Measurements from ENCODE around the gene BMP10. TPM values are rescaled to one million over a fixed set of nuclear protein-coding genes. Genes with fewer than 3 reads are reported as not detected.
A peak's percentile ranks its signal among the peaks of the same experiment; 100 is the strongest.

Gene BMP10
- total RNA-seq, 4 donors from 2014 or later = not detected

DNA sequence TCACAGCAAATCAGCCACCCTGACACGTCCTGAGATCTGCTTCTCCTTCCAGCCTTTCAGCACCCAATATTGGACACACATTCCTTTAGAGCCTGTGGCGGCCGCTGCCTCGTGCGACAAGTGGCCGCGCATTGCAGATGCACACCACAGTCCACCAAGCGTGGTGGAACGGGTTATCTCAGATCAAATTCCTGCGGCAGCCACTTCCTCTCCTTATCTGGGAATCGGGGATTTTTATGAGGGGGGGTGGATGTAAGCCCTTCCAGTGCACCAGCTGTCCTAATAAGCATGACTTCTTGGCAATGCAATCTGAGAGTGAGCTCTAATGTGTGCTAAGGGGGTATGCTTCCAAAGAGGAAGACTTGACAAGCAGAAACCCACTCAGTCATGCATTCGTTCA is 18.3 kb upstream of the BMP10 start:
- Histone ChIP-seq H3K36me3 (no peaks in the 10 kb centered on the region), H3K4me3 (replicated peaks in 1 of 3) (no peak overlapping the region), H3K27me3 (no peaks in the 10 kb centered on the region), H3K4me1 (no peaks in the 10 kb centered on the region), H3K9me3 (no peaks in the 10 kb centered on the region), H3K27ac (no peak overlapping the region)
- TF ChIP-seq, protein P1, sequence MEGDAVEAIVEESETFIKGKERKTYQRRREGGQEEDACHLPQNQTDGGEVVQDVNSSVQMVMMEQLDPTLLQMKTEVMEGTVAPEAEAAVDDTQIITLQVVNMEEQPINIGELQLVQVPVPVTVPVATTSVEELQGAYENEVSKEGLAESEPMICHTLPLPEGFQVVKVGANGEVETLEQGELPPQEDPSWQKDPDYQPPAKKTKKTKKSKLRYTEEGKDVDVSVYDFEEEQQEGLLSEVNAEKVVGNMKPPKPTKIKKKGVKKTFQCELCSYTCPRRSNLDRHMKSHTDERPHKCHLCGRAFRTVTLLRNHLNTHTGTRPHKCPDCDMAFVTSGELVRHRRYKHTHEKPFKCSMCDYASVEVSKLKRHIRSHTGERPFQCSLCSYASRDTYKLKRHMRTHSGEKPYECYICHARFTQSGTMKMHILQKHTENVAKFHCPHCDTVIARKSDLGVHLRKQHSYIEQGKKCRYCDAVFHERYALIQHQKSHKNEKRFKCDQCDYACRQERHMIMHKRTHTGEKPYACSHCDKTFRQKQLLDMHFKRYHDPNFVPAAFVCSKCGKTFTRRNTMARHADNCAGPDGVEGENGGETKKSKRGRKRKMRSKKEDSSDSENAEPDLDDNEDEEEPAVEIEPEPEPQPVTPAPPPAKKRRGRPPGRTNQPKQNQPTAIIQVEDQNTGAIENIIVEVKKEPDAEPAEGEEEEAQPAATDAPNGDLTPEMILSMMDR (IDR thresholded peaks at IDR 0.05) = no peak
- TF ChIP-seq POLR2A (IDR thresholded peaks at IDR 0.05) = no peak
- DNase-seq = peak in 1 of 2 donors; percentile 61
- WGBS, 2 donors = 61 to 84% methylated on average over 12 of the region's 12 CpGs
- intact Hi-C loops (cut with DNase I) = no loop called here

DNA sequence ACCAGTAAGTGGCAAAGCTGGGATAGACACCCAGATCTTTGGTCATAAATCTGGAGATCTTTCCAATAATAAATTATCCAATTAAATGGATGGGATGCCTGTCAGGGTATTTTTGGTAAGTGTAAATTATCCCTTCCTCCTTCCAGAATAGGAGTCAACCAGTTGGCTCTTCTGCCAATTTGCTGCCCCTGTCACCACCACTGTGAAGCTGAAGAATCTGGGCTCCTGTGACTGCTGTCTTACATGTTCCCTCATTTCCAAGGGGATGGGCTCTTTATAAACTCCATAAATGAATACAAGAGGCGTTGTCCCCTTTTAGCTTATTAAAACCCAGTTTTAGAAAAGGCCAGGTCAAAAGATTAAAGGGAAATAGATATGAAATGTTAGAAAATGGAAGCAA is 17.8 kb upstream of the BMP10 start:
- no peak overlapping the region for H3K4me3 ChIP-seq (replicated peaks in 1 of 3)
- H3K27me3 ChIP-seq = no peaks in the 10 kb centered on the region
- intact Hi-C loops (cut with DNase I) = no loop called here
- WGBS, 2 donors = 93 to 94% methylated on average over 1 of the region's 1 CpG
- no peak for DNase-seq
- H3K9me3 ChIP-seq = no peaks in the 10 kb centered on the region
- TF ChIP-seq, protein P1 (IDR thresholded peaks at IDR 0.05) = no peak
- no peak for TF ChIP-seq POLR2A (IDR thresholded peaks at IDR 0.05)
- no peak overlapping the region for H3K27ac ChIP-seq
- no peaks in the 10 kb centered on the region for H3K36me3 ChIP-seq
- no peaks in the 10 kb centered on the region for H3K4me1 ChIP-seq

DNA sequence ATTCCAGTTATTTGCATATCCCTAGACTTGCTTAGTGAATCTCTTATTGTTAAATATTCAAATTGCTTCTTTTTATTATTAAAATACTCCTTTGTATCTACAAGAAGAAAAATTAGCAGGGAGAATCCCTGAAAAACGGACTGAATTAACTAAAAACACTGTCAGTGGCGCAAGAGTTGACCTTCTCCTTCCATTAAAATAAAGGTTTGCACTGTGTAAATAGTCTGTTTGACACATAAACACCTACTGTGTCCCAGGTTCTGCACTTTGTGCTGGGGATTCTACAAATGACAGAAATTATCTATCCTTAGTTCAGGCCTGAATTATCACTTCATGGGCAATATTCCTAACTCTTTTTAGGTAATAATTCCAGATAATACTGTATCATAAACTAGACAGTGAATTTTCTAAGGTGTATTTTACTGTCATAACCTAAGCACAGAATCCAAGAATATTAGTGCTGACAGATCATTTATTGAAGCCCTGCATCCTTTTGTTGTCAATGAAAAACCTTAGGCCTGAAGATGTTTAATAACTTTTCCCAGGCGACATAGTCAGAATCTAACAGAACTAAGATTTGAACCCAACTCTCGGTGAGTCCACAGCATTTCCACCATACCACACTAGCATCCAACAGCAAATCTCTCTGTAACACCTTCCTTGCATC is 17.0 kb upstream of the BMP10 start:
- Histone ChIP-seq H3K36me3 (no peaks in the 10 kb centered on the region), H3K27ac (no peak overlapping the region), H3K9me3 (no peaks in the 10 kb centered on the region), H3K4me1 (no peaks in the 10 kb centered on the region), H3K4me3 (replicated peaks in 1 of 3) (no peak overlapping the region), H3K27me3 (no peaks in the 10 kb centered on the region)
- TF ChIP-seq, protein P1 (IDR thresholded peaks at IDR 0.05) = no peak
- no peak for TF ChIP-seq POLR2A (IDR thresholded peaks at IDR 0.05)
- intact Hi-C loops (cut with DNase I) = no loop called here
- 90 to 95% methylated on average over 4 of the region's 4 CpGs for WGBS, 2 donors
- no peak for DNase-seq

DNA sequence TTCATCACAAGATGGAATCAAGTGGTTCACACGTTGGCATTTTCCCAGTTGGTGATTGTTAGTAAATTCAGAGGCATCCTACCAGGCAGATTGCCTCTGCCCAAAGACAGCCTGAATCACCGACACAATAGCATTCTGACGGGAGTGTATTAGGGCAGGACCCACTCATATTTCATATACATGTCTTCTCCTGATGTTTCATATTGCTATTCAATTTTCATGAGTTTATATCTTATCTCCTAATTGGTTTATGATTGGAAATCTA is 14.5 kb upstream of the BMP10 start:
- Histone ChIP-seq H3K27me3 (no peaks in the 10 kb centered on the region), H3K4me3 (replicated peaks in 1 of 3) (no peak overlapping the region), H3K9me3 (no peaks in the 10 kb centered on the region), H3K27ac (no peak overlapping the region), H3K36me3 (no peaks in the 10 kb centered on the region), H3K4me1 (no peaks in the 10 kb centered on the region)
- intact Hi-C loops (cut with DNase I) = no loop called here
- no peak for TF ChIP-seq POLR2A (IDR thresholded peaks at IDR 0.05)
- TF ChIP-seq, protein P1 (IDR thresholded peaks at IDR 0.05) = no peak
- DNase-seq = no peak
- WGBS, 2 donors = 76 to 80% methylated on average over 3 of the region's 3 CpGs

DNA sequence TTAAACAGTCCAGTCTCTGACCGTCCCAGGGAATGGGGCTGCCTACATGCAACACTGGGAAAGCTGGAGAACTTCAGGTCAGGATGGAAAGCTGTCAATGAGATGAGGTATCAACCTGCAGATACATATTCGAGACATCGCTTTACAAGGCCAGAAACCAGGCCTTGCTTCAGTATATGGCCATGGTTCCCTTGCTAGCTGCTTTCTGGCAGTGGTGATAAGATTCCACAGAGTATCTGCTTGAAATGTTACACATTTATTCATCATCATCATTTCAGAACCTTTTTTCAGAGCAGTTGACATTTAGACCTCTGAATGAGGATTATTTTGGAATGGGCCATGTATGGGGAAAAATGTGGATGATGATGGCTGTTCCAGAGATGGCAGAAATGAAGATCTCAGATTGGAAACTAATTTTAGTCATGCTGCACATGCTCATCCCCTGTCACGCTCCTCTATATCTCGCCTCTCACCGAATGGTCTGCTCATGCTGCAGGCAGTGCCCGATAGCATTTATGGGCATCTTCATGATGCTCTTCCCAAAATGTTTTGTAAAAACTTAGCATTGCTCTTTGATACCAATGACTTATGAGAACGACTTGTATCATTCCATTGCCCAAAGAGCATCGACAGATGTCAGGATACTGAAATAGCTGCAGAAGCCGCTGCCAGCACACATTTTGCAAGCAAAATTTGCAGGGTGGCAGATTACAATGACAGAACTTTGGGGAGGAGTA is 14.0 kb upstream of the BMP10 start:
- H3K4me1 ChIP-seq = no peaks in the 10 kb centered on the region
- no peaks in the 10 kb centered on the region for H3K36me3 ChIP-seq
- no peaks in the 10 kb centered on the region for H3K27me3 ChIP-seq
- DNase-seq = no peak
- H3K9me3 ChIP-seq = no peaks in the 10 kb centered on the region
- 94 to 95% methylated on average over 10 of the region's 10 CpGs for WGBS, 2 donors
- H3K4me3 ChIP-seq (replicated peaks in 1 of 3) = no peak overlapping the region
- TF ChIP-seq POLR2A (IDR thresholded peaks at IDR 0.05) = no peak
- TF ChIP-seq, protein P1 (IDR thresholded peaks at IDR 0.05) = no peak
- intact Hi-C loops (cut with DNase I) = no loop called here
- no peak overlapping the region for H3K27ac ChIP-seq

All from thyroid gland (tissue), 4 donors.